ENCODE measurements around the gene RGL1.

The RGL1 gene

GRCh38 chr1:183952101-183952500 lies 147.2 kb downstream of the RGL1 start:
- no peak for TF ChIP-seq CTCF (IDR thresholded peaks at IDR 0.05; ENCODE audit: unreplicated experiment in 3 of 3)
- Mint-ChIP-seq H3K4me3 (no peak overlapping the region), H3K36me3 (ENCODE audit: low read depth) (peaks cover 55% of the 10 kb centered on the region), H3K4me1 (no peaks in the 10 kb centered on the region), H3K27me3 (ENCODE audit: low read depth) (no peaks in the 10 kb centered on the region), H3K27ac (no peak overlapping the region), H3K9me3 (peaks cover 12% of the 10 kb centered on the region)

GRCh38 chr1:183953031-183953430 lies 148.1 kb downstream of the RGL1 start:
- no peaks in the 10 kb centered on the region for H3K27me3 Mint-ChIP-seq (ENCODE audit: low read depth)
- no peak overlapping the region for H3K4me3 Mint-ChIP-seq
- H3K9me3 Mint-ChIP-seq: peaks cover 12% of the 10 kb centered on the region
- TF ChIP-seq CTCF (IDR thresholded peaks at IDR 0.05; ENCODE audit: unreplicated experiment in 3 of 3): no peak
- H3K36me3 Mint-ChIP-seq (ENCODE audit: low read depth): peaks cover 49% of the 10 kb centered on the region
- H3K27ac Mint-ChIP-seq: no peak overlapping the region
- H3K4me1 Mint-ChIP-seq: no peaks in the 10 kb centered on the region

- no peaks in the 10 kb centered on the region for H3K27me3 Mint-ChIP-seq (ENCODE audit: low read depth)
- no peak for TF ChIP-seq CTCF (IDR thresholded peaks at IDR 0.05; ENCODE audit: unreplicated experiment in 3 of 3)
- H3K27ac Mint-ChIP-seq: no peak overlapping the region
- H3K4me1 Mint-ChIP-seq: no peaks in the 10 kb centered on the region
- H3K9me3 Mint-ChIP-seq: peaks cover 4% of the 10 kb centered on the region
- peaks cover 34% of the 10 kb centered on the region for H3K36me3 Mint-ChIP-seq (ENCODE audit: low read depth)
- no peak overlapping the region for H3K4me3 Mint-ChIP-seq
Measured at GRCh38 chr1:183954496-183954895, 149.6 kb downstream of the RGL1 start.

GRCh38 chr1:183956559-183957188 lies 151.8 kb downstream of the RGL1 start:
- H3K27me3 Mint-ChIP-seq (ENCODE audit: low read depth): no peaks in the 10 kb centered on the region
- H3K4me3 Mint-ChIP-seq: no peak overlapping the region
- peaks cover 15% of the 10 kb centered on the region for H3K36me3 Mint-ChIP-seq (ENCODE audit: low read depth)
- no peaks in the 10 kb centered on the region for H3K4me1 Mint-ChIP-seq
- no peaks in the 10 kb centered on the region for H3K9me3 Mint-ChIP-seq
- H3K27ac Mint-ChIP-seq: no peak overlapping the region
- no peak for TF ChIP-seq CTCF (IDR thresholded peaks at IDR 0.05; ENCODE audit: unreplicated experiment in 3 of 3)

- no peak for TF ChIP-seq CTCF (IDR thresholded peaks at IDR 0.05; ENCODE audit: unreplicated experiment in 3 of 3)
- Mint-ChIP-seq H3K27me3 (ENCODE audit: low read depth) (no peaks in the 10 kb centered on the region), H3K4me3 (no peak overlapping the region), H3K4me1 (no peaks in the 10 kb centered on the region), H3K27ac (no peak overlapping the region), H3K36me3 (ENCODE audit: low read depth) (peaks cover 8% of the 10 kb centered on the region), H3K9me3 (no peaks in the 10 kb centered on the region)
Measured at GRCh38 chr1:183957216-183957830, 152.4 kb downstream of the RGL1 start.

- TF ChIP-seq CTCF (IDR thresholded peaks at IDR 0.05; ENCODE audit: unreplicated experiment in 3 of 3): no peak
- no peaks in the 10 kb centered on the region for H3K27me3 Mint-ChIP-seq (ENCODE audit: low read depth)
Measured at GRCh38 chr1:183958958-183959357, 154.0 kb downstream of the RGL1 start.

More at GRCh38 chr1:183958958-183959357, 154.0 kb downstream of the RGL1 start:
- H3K27ac Mint-ChIP-seq: no peak overlapping the region
- H3K36me3 Mint-ChIP-seq (ENCODE audit: low read depth): peaks cover 7% of the 10 kb centered on the region
- no peaks in the 10 kb centered on the region for H3K4me1 Mint-ChIP-seq
- H3K9me3 Mint-ChIP-seq: no peaks in the 10 kb centered on the region
- H3K4me3 Mint-ChIP-seq: no peak overlapping the region
